Suppressor macrophage (primary cell): ENCODE data around the gene INPP4B.

Source experiments
- DNase-seq, 4 experiments: peaks; one replicate each; pipeline ENCODE4 v3.0.0-alpha.2; 2020 to 2022

The INPP4B gene

DNA sequence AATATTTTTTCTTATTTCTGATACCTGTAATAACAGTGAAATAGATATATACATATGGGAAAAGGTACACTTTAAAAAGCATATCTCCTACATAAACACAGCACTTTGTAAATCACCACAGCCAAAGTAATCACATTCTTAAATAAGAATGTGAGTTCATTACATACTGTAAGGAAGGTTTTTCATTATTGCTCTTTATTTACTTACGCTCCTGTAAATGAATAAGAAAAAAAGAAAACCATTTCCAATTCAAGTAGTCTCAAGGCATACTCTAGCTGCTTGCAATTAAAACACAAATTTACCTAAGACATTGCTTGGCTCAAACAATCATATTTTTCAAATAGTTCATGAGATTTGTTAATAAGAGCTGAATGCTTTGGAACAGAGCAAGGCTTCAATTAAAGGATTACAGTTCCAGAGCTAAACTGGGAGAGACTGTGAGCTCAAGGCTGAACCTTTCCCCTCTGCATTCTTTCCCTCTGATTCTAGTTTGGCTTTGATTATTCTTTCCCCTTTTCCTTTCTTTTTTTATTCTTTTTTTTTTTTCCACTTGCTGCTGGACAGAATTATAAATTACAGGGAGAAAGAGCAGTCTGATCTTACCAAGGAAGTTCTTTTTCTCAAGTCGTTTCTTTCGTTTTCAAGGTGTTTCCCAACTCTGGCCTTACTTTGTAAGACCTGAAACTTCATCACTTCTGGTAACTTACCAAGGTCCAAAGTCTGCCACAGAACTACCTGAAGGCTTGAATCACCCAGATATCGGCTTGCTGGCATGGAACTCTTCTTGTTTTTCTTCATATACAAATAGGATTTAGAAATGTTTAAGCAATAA is 278.3 kb downstream of the INPP4B start:
- DNase-seq, result no peak

DNA sequence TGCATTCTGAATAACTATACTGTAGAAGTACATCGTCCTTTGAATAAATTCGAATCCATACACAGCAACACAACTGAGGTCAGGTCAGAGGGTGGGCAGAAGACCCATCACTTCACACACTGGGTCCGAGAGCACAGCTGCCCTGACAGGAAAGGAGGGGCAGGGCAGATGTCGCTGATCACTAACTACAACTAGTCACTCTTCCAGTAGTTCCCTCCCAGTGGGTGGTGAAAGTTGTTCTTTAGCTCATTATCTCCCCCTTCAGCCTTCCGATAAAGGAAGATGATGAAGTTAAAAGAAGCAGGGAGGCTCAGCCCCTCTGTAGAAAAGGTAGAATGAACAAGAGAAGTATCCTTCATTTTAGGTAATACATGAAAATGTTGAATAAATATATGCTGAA is 278.9 kb downstream of the INPP4B start:
- DNase-seq, result peak in 1 of 4 experiments; percentile 17

DNA sequence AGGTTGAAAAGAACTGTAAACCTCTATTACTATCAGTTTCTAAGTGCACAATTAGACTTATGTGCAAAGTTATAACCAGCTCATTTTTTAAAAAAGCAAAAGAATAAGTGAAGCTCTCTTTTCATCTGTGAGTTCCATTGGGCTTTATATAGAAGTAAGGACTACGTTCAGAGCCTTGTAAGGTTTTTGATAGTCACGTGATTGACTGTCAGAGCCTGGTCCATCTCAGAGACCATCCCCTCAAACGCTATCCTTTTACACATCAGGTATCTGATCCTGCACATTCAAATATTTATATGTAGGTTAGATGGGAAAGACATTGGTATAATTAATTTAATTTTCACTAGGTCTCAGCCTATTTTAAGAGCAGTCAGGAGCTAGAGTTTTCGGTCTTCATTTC is 279.3 kb downstream of the INPP4B start:
- DNase-seq, result no peak

DNA sequence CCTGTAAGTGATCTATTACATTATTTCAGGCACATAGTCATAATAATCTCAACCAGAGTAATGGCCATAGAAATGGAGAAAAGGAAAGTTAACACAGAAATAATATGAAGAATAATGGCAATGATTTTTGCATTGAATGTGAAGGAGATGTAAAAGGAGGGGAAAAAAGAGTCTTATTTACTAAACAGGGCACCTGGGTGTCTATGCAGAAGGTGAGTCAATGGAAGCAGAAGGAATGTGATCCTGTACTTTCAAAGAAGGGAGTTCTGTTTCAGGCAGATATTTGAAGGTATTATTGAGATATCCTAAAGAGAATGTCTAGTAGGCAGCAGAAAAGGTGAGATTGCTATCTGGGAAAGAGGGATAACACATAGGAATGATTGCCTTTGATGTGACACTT is 279.9 kb downstream of the INPP4B start:
- no peak for DNase-seq

DNA sequence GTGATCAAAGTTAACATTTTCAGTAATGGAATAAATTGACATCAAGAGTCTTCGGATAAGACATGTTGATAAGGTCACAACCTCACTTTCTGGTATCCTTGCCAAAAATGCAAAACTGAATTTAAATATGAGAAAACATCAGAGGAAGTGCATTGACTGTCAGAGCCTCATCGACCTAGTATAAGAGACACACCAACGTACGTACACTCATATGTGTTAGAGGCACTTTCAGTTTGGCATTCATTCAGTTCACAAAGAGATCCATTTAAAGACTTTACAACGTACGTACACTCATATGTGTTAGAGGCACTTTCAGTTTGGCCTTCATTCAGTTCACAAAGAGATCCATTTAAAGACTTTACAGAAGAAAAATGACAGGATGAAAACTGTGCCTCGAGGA is 280.3 kb downstream of the INPP4B start:
- DNase-seq, result no peak

DNA sequence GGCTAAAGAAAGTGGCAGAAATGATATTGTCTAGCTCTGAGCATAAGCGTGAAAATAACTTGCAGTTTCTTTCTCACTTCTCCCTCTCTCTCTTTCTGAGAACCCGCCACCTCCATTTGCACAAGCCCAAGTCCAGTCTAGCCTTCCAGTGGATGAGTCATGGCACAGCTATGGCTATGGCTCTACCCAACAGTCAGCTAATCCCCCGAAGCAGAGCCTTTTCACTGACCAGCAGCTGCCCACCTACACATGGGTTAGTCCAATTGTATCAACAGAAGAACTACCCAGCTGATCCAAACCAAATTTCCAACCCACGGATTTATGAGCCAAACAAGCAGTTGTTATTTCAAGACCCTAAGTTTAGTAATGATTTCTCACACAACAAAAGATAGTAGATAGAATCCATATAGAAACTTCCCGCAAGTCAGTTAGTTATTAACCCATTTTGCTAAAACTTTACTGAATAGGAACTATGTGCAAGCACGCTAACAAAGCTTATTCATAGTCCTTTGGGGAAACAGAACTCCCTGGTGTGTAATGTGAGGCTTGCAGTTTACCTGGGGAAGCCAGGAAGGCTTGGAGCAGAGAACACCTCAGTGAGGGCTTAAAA is 282.3 kb downstream of the INPP4B start:
- DNase-seq, result no peak

DNA sequence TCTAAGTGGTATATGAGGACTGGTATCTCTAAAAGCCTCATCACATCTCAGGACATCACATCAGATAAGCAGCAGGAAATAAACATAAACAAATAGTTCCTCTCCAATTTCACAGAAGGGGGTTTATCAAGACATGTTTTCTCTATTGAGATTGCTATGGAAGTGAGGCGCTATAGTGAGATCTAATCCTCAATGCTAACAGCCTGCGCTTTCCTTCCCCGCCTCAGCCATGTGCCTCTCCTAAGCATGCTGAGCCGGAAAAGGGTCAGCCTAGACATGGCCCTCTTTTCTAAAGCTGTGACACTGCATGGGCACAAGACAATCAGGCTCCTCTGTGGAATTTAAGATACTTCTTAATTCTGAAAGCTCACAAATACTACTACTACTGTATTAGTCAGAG is 286.1 kb downstream of the INPP4B start:
- no peak for DNase-seq

DNA sequence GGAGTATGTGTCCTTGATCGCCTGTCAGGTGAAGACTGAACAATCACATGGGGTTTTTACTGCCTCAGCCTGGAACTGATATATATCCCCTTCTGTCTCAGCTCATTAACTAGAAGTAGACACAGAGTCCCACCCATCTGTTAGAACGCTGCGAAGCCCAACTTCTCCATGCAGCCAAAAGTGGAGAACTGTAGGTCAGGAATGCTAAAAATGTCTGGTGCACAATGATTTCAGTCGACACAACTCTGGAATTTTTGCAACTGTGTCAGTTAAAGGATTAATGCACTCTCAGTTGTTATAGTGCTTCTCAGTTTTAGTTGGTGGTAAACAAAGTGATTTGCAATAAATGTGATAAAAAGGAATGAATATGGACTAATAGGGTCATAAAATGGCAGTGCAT is 287.2 kb downstream of the INPP4B start:
- DNase-seq, result no peak

DNA sequence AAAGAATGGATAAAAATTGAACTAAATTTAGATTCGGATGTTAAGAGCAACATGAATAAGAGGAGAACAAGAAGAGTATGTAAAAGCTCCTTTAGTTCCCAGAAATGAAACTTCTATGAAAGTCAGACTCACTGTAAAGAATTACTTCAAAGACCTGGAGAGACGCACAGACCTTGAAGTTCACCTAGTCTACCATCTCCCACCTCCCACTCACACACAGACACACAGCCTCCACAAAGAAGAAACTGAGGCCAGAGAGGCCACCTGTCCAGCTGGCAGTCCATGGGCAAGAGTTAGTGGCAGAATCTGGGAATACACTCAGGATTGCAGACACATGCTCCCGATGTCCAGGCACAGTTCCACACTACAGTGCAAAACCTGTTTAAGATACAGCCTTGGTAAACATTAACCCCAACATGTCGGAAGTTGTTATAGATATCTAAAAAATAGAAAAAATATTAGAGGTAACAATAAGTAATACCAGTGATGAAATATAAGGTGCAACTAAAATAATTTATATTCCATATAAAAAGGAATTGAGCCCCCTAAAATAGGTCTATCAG is 288.8 kb downstream of the INPP4B start:
- no peak for DNase-seq

DNA sequence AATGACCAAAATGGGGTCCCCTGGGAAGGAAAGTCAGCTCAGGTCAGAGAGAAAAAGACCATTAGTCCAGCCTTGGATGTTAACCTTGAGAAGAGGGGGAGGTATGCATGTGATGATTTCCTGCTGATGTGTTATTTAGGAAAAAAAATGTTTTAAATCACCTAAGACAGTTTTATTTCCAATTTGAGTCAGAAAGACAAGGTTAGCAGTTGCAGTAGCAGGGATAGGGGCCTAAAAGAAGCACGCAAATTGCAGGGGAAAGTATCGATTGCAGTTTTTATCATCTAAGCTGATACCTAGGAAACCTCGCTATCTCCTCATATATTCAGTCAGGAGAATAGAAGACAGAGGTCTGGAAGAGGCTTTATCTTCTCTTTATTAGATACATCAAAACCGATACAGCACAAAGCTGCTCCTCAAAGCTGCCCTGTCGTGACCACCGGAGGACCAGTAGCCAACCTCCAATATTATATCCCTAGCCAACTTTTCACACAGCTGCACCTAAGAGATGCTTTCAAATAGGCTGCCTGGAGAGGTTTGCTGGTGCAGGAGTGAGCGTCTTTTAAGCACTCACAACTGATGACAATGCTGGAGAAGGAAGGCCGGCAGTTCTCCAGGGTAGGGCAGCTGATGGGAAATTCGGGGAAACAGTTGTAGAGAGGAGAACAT is 289.4 kb downstream of the INPP4B start:
- DNase-seq, result no peak

DNA sequence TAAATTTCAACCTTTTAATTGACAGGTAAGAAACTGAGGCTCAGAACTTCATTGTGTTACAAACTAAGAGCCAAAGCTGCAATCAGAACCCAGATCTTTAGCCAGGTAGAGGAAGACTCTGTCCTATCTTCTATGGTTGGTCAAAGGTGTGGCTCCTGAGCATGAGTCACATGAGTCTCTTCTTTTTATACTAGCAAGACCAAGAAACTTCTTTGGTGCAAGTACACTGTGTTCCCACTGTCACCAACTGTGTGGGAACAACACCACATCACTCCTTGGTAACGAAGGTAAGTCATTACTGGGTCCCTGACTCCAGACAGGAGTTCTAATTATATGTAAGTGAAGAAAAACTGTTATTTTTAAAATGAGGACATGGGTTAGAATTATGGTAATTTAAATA is 290.1 kb downstream of the INPP4B start:
- no peak for DNase-seq

DNA sequence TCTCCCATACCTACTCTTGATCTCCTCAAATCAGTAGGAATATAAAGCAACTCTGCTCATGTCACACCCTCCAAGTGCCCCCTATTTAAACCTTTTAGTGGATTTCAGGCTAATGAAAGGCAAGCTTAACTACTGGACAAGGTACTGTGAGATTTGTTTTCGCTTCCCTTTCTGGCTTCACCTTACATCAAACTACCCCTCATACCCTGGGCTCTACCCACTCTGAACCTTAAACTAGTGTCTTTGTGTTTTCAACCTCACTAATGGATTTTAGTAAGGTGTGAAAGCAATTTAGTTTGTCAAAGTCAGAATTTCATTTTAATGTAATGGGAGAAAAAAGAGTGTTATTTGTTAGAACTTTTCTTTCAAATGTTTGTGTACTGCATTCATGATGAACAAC is 291.7 kb downstream of the INPP4B start:
- no peak for DNase-seq

DNA sequence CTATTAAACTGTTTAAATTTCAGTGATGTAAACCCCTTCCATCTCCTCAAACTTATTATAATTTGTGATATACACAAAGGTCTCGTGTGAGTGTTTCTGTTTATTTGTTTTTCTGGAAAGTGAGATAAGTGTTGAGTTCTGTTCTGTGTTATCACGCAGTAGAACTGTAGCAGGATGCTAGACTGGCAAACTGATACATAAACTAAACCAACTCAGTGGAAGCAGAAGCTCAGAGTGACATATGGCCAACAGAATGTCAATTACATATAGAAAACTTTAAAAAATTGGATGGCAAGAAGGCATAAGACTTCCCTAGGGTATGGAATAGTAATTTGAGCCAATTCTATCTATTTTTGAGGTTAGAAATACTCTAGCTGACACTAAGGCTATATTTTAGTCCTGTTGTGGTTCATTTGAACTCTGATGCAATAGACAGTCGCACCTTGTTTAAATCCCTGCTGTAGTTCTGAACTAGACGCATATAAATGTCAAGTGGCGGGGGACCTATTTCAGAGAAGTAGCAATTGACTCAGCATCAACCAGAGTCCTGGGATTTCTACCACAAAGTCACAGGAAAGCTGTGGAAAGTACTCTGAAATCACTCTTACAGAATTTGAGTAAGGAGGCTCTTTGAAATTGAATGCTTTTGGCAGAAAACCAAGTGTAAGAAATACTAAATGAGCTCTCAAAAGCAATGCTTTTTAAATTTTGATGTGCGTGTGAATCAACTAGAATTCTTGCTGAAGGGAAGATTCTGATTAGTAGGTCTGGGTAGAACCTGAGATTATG is 294.4 kb downstream of the INPP4B start:
- no peak for DNase-seq

DNA sequence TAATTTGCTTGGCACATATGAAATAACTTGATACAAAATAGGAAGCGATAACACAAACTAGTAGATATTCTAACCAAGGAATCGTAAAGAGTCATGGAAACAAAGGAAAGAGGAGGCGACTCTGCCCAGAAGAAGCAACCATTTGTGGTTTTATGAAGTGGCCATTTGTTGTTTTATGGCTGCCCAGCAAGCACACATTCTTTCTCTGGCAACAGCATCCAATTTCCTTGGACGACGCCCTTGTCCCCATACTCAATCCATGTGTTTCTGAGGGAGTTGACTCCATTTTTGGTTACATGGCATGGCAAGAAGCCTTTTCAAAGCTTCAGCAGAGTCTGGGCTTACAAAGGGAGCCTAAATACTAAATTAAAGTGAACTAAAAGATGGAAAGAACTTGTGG is 295.1 kb downstream of the INPP4B start:
- no peak for DNase-seq

DNA sequence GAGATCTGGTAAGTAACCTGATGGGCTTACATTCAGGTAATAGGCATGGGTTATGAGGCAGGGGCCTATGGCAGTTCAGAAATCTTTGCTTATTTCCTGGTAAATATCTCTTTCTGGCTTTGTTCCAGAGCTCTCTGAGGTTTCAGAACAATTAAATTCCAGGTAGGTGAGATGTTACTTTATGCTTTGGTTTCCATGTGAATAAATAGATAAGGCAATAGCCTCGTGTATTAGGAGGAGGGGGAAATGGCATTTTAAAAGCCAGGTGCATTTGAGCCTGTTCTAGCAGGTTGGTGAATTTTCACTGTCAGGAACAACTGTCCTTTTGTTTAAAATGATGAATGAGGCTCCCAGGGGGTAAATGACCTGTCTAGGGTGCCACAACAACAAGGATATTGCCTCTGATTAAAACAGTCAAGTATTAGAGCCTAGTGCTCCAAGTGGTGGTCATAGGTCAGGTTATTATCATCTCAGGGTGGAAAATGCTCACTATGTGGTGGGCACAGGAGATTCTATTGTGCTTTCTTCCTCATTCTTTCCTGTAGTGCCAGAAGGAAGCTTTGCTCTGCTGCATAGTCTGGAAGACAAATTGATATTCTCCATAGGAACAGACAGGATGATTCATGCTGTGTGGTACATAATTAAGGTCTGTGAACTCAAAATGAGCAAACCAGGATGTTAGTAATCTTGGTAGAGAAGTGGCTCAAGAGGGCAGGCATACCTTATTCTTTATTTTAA is 296.2 kb downstream of the INPP4B start:
- no peak for DNase-seq

DNA sequence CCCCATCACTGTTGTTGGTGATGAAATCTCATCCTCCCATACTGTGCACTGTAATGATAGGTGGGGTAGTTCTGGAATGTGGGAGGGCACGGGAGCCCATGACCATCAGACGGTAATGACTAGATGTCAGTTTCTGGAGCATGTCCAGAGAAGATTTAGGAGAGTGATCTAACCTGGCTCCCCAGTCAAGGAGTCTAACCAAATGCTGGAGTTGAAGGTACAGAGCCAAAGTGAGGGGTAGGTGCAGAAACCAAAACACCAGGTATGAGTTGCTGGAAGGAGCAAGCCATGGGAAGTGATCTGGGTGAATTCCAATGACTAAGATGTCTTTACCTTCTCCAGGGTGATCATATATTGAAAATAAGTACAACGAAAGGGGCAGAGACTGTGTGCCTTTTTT is 296.9 kb downstream of the INPP4B start:
- DNase-seq, result no peak

DNA sequence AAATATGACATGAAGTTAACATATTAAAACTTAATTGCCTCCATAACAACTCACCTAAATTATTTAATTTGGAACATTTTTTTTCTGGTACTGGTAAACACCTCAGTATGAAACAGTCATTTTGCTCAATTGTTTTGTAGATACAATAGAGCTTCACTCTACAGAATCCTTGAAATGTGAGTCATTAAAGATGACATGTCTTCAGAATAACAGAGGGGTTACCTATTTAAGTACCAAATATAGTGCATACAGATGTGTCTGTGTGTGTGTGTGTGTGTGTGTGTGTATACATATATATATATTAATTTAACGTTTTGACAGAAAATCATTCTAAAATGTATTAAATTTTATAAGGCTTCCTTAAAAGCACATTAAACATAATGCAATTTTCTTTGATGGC is 297.6 kb downstream of the INPP4B start:
- no peak for DNase-seq

DNA sequence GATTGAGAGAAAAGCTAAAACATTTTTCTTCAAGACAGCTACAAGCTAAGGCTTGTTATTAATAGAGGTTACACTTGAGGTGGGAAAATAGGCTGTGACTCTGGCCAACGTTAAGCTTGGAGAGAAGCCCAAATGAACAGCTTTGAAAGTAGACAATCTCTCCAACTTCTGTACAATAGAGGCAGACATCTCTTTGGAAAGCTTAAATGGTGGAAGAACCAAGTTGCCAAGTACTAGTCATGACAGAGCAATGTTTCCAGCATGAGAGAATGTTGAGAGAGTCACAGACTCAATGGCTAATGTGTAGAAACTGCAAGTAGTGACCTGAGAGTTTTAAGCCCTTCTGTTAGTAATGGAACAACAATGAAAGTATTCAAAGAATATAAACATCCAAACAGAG is 298.1 kb downstream of the INPP4B start:
- no peak for DNase-seq

DNA sequence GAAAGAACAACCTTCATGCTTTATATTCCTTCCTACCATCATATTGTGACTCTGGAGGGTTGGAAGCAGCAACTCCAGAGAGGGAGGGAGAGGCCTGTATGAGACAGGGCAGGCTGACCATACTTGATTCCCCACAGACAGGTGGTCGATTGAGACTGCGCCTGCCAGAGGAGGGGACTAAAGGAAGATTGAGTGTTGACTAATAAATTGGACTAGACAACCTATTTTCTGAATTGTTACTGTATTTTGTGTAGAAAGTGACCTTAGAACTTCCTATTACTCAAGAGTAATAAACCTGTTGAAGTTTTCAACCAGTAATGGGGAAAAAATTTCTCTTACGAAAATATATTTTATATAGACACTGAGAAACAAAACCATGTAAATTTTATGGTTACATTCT is 301.5 kb downstream of the INPP4B start:
- no peak for DNase-seq

DNA sequence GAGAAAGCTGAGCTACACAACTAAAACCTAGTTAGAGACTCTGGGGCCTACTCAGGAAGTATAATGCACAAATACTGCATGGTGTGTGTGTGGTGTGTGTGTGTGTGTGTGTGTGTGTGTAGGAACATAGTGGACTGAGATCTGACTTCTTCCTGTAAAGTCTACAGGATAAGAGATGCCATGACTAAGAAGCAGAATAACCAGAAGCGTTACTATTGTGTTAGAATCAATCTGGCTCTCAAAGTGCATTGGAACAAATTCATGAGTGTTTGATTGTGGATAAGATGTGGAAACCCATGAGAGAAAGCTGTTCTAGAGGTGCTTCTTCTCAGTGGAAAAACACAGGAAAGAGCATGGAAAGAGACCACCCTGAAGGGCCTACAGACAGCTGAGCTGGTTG is 302.1 kb downstream of the INPP4B start:
- no peak for DNase-seq

DNA sequence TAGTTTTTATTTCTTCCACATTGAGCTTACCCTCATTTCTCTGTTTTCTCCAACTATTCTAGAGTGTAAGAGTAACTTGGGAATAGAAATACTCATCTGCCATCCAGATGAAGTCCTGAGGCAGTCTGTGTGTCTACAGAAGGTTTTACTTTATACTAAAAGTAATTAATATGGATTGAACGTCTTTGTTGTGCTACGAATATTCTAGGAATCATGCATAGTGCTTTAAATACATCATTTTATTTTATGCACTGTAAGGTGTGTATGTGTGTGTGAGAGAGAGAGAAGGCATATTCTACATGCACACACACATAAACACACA is 305.7 kb downstream of the INPP4B start:
- no peak for DNase-seq

DNA sequence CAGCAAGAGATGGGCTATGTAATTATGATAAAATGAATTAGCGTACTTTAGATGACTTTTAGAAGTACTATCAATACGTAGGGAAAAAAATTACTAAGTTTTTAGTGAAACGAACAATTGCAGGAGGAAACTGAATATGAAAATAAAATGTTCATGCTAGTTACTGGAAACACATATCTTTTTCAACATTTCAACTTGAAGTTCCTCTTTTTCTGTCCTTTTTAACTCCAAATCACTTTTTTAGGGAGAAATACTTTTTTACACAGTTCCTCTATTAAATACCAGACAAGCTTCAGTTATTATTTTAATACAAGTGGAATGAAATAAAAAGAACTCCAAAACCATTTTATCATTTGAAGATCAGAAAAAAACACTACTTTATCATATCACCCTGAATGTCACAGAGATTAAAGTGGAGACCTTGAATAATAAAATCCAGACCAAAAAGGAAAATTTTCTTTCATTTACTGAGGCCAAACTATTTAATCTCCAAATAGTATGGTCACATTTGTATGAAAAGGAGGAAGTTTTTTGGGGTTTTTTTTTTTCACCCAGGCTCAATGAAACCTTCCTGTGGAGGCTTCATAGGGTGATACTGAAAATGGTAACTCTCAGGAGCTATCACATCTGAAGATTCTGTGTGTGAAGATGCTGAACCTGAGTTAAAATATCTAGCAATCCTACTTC is 306.2 kb downstream of the INPP4B start:
- peak in 2 of 4 experiments; percentile 43 to 57 for DNase-seq
